ENCODE measurements around the gene CLCN2. TPM values are rescaled to one million over a fixed set of nuclear protein-coding genes. Genes with fewer than 3 reads are reported as not detected.

Gene CLCN2
- total RNA-seq, 1 experiment from 2014 or later: 22.6 TPM

GRCh38 chr3:184358921-184359350, 2.5 kb downstream of the CLCN2 start:
- Mint-ChIP-seq H3K27ac (no peak overlapping the region), H3K36me3 (peaks cover 17% of the 10 kb centered on the region), H3K9me3 (no peaks in the 10 kb centered on the region), H3K4me1 (peaks cover 15% of the 10 kb centered on the region), H3K4me3 (no peak overlapping the region), H3K27me3 (ENCODE audit: low read depth) (peaks cover 6% of the 10 kb centered on the region; the same call in 1 of the 2 replicates)
- DNase-seq (ENCODE audit: low spot score) (no peak), ATAC-seq (no peak)
- POLR2A ChIA-PET: interaction anchor here (0.6 kb wide), 2 partner anchors 24 to 156 kb away, joined by 3 to 9 read pairs; no protein-coding TSS in a partner anchor
- CTCF ChIA-PET: interaction anchor here (0.6 to 2.9 kb wide), 6 partner anchors 13 to 155 kb away, joined by 4 to 28 read pairs (median 4); no protein-coding TSS in a partner anchor
- no peak for TF ChIP-seq ERG (CRISPR knock-in tag; IDR thresholded peaks at IDR 0.05)
- no peak for TF ChIP-seq SOX15 (CRISPR knock-in tag; IDR thresholded peaks at IDR 0.05)
- TF ChIP-seq ZNF671 (CRISPR knock-in tag; IDR thresholded peaks at IDR 0.05): no peak

- ATAC-seq (no peak), DNase-seq (ENCODE audit: low spot score) (no peak)
- Mint-ChIP-seq H3K27ac (no peak overlapping the region), H3K27me3 (ENCODE audit: low read depth) (peaks cover 6% of the 10 kb centered on the region; the same call in 1 of the 2 replicates), H3K9me3 (no peaks in the 10 kb centered on the region), H3K36me3 (peaks cover 15% of the 10 kb centered on the region), H3K4me1 (peaks cover 15% of the 10 kb centered on the region), H3K4me3 (no peak overlapping the region)
- POLR2A ChIA-PET: interaction anchor here (0.6 kb wide), 1 partner anchor 157 kb away, joined by 9 read pairs; no protein-coding TSS in a partner anchor
- CTCF ChIA-PET: interaction anchor here (0.6 to 2.9 kb wide), 5 partner anchors 13 to 69 kb away, joined by 3 to 28 read pairs (median 4); no protein-coding TSS in a partner anchor
- TF ChIP-seq GABPB1 (CRISPR knock-in tag; IDR thresholded peaks at IDR 0.05) (no peak), MAX (CRISPR knock-in tag; IDR thresholded peaks at IDR 0.05) (no peak), ZNF416 (CRISPR knock-in tag; IDR thresholded peaks at IDR 0.05) (no peak), USF2 (CRISPR knock-in tag; IDR thresholded peaks at IDR 0.05) (no peak), ZNF396 (CRISPR knock-in tag; IDR thresholded peaks at IDR 0.05; ENCODE audit: borderline replicate concordance) (no peak), ELF4 (CRISPR knock-in tag; IDR thresholded peaks at IDR 0.05; ENCODE audit: low read depth) (no peak), IRF1 (CRISPR knock-in tag; IDR thresholded peaks at IDR 0.05) (no peak), PREB (CRISPR knock-in tag; IDR thresholded peaks at IDR 0.05; ENCODE audit: borderline replicate concordance) (no peak), CREM (CRISPR knock-in tag; IDR thresholded peaks at IDR 0.05) (no peak), GTF2I (CRISPR knock-in tag; conservative IDR thresholded peaks at IDR 0.05) (no peak), ZNF281 (CRISPR knock-in tag; IDR thresholded peaks at IDR 0.05) (no peak), IRF2 (CRISPR knock-in tag; IDR thresholded peaks at IDR 0.05; ENCODE audit: borderline replicate concordance, low read depth) (no peak), NR3C1 (CRISPR knock-in tag; conservative IDR thresholded peaks at IDR 0.05; ENCODE audit: low read depth) (no peak), ARID4B (CRISPR knock-in tag; IDR thresholded peaks at IDR 0.05; ENCODE audit: borderline replicate concordance) (no peak), NFYB (CRISPR knock-in tag; conservative IDR thresholded peaks at IDR 0.05; ENCODE audit: low read depth) (no peak), HMGXB4 (CRISPR knock-in tag; IDR thresholded peaks at IDR 0.05) (no peak)
Measured at GRCh38 chr3:184358124-184358767, 3.2 kb downstream of the CLCN2 start.
